Measurements from ENCODE around the gene MOB1B.
"Not testable (repeated sequence)": the region's sequence is repeated elsewhere in the genome, so short reads cannot be mapped to it uniquely, and the experiment has no call there.

- TF ChIP-seq POLR2A (IDR thresholded peaks at IDR 0.05; ENCODE audit: low read depth, low read length); PAX5 (IDR thresholded peaks at IDR 0.05; ENCODE audit: insufficient read depth, low read length, severe bottlenecking); POLR2AphosphoS5 (IDR thresholded peaks at IDR 0.05; ENCODE audit: low read depth, low read length); TAF1 (IDR thresholded peaks at IDR 0.05; ENCODE audit: low read depth, low read length): not testable (repeated sequence)
- peak; percentile 63 for TF ChIP-seq SPI1 (IDR thresholded peaks at IDR 0.05; ENCODE audit: low read depth, low read length)
Measured at GRCh38 chr4:71001363-71001762, 99.2 kb downstream of the MOB1B start.

All from GM12891 (cell line).